Nasal cavity respiratory epithelium epithelial cell of viscerocranial mucosa (primary cell): Measurements from ENCODE around the gene CDH11. TPM values are rescaled to one million over a fixed set of nuclear protein-coding genes. Genes with fewer than 3 reads are reported as not detected.

Experiments
- total RNA-seq: library from RNA; depleted of rRNA; stranded (reverse); fragments of >200 nt; gene quantifications from 2 replicates; pipeline ENCODE4 v1.2.3, GENCODE V29; 2014

CDH11 gene, protein sequence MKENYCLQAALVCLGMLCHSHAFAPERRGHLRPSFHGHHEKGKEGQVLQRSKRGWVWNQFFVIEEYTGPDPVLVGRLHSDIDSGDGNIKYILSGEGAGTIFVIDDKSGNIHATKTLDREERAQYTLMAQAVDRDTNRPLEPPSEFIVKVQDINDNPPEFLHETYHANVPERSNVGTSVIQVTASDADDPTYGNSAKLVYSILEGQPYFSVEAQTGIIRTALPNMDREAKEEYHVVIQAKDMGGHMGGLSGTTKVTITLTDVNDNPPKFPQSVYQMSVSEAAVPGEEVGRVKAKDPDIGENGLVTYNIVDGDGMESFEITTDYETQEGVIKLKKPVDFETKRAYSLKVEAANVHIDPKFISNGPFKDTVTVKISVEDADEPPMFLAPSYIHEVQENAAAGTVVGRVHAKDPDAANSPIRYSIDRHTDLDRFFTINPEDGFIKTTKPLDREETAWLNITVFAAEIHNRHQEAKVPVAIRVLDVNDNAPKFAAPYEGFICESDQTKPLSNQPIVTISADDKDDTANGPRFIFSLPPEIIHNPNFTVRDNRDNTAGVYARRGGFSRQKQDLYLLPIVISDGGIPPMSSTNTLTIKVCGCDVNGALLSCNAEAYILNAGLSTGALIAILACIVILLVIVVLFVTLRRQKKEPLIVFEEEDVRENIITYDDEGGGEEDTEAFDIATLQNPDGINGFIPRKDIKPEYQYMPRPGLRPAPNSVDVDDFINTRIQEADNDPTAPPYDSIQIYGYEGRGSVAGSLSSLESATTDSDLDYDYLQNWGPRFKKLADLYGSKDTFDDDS
- total RNA-seq: 7.9 and 12.4 TPM in 2 replicates

DNA sequence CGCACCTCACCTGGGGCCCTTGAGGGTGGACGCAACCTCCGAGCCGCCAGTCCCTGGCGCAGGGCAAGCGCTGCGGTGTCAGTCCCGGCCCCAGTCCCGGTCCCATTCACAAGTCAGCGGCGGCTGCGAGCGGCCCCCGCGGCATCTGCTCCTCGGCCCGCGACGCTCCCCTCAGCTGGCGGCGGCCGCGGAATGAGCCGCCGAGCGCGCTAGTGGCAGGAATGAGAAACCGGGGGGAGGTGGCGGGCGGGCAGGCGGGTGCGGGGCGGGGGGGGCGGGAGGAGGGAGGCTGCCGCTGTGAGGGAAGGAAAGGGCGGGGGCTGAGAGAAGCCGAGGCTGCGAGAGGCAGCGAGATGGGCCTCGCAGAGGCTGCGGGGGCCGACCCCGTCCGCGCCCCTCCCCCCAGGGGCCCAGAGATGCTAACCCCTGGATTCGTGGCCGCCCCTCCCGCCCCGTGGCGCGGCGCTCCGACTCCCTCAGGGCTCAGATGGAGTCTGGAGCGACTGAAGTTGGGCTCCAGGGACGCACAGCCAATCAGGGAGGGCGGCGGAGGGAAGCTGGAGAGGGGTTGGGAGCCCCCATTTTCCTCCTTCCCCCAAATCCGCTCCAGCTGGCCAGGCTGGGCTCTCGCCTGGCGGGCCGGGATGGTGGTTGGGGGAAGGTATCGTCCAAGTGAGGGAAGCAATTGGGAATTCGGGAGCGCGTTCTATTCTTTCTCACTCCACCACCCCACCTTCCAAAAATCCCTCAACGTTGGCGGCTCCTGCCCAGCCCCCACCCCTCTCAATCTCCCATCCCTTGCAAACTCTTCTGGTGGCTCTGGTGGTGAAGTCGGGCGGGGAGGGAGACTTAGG lies at the start of gene CDH11:
Gene CDH11, minus strand, starts transcription at position 194 of the 854 bp plus-strand sequence. CDS start 117,194 bp downstream, outside the sequence.

